Right lung (tissue), 5 donors: Measurements from ENCODE around the gene RTKN2. TPM values are rescaled to one million over a fixed set of nuclear protein-coding genes. Genes with fewer than 3 reads are reported as not detected.
"Not testable (repeated sequence)": the region's sequence is repeated elsewhere in the genome, so short reads cannot be mapped to it uniquely, and the experiment has no call there.

Experiments
- DNase-seq, 2 donors: peaks; one replicate each; pipeline ENCODE4 v3.0.0-alpha.2; 2013
- polyA plus RNA-seq, 5 donors: library from polyadenylated mRNA; unstranded; fragments of 120-200 nt; gene quantifications; one replicate each; pipeline versions ENCODE4 v1.2.1 to v1.2.3, GENCODE V29; 2013; ENCODE audit warnings: inconsistent platforms in 1 of 5, low replicate concordance in 1 of 5; ENCODE audit not compliant: insufficient read length in 5 of 5, insufficient read depth in 1 of 5

The RTKN2 gene
- polyA plus RNA-seq, 5 donors, result 6.0 to 26.0 (median 12.9) TPM

GRCh38 chr10:62264126-62264525 is 4.5 kb downstream of the RTKN2 start:
- no peak for DNase-seq

DNA sequence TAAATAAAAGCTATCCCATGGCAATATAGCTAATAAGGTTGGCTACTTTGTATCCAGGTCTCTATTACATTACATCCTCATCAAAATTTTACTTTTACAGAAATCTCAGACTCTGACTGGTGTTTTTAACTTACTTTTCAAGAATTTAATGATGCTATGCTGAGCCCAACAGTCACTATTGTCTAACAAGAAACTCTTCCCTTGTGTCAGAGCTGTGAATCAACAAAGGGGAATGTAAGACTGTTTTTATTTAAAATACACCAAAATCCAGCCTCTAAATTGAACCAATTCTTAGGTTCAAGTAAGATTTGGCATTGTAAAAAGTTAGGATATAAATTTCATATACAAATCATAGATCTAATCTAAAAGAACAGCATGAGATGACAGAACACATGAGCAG is 7.0 kb downstream of the RTKN2 start:
- no peak for DNase-seq

DNA sequence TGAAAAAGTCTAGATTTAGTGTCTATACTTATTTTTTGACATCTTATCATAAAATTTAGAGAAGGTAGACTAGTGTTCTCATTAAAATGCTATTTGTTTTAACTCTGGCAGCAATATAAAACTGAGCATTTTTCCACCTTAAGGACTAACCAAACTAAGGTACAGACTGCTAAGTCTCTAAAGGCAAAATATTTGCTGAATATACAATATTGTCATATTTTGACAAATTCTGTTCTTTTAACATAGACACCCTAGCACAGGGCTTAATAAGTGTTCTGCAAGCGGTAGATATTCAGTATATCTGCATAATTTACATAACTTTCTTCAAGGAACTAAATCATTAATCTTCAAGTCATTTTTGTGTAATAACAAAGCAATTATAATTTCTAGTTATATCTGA is 8.6 kb downstream of the RTKN2 start:
- no peak for DNase-seq

DNA sequence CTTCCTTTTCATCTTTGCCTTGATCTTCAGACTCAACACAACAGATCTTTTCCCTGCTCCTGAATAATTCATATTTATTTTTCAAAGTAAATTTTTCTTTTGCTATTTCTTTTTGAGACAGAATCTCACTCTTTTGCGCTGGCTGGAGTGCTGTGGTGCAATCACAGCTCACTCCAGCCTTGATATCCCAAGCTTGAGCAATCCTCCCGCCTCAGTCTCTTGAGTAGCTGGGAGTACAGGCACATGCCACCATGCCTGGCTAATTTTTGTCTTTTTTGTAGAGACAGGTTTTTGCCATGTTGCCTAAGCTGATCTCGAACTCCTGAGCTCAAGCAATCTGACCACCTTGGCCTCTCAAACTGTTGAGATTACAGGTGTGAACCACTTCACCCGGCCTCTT is 9.2 kb downstream of the RTKN2 start:
- no peak for DNase-seq

DNA sequence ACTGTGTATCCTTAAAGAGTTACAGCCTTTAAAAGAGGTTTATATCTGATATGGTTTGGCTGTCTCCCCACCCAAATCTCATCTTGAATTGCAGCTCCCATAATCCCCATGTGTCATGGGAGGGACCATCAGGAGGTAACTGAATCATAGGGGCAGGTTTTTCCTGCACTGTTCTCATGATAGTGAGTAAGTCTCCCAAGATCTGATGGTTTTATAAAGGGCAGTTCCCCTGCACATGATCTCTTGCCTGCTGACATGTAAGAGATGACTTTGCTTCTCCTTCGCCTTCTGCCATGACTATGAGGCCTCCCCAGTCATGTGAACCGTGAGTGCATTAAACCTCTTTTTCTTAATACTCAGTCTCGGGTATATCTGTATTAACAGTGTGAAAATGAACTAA is 9.7 kb downstream of the RTKN2 start:
- DNase-seq, result no peak

GRCh38 chr10:62253704-62254103 is 14.9 kb downstream of the RTKN2 start:
- no peak for DNase-seq

GRCh38 chr10:62252051-62252450 is 16.6 kb downstream of the RTKN2 start:
- no peak for DNase-seq

GRCh38 chr10:62250594-62251198 is 17.9 kb downstream of the RTKN2 start:
- DNase-seq, result no peak

DNA sequence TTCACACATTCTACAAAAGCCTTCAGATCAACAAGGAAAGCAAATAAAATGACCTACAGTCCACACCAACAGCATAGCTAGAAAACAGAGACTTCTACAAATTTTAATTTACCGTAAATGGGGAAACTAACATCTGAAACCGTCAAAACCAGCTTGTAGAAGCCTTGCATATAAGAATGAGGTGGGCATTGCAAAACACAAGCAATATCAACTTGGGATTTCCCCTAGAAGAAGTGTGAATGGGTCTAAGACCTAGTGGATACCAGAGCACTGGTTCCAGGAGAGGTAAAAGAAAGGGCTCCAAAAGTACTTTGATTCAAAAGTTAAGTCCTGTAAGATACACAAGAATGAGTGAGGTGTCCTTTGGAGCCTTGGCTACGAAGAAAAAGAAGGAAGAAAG is 18.7 kb downstream of the RTKN2 start:
- no peak for DNase-seq

DNA sequence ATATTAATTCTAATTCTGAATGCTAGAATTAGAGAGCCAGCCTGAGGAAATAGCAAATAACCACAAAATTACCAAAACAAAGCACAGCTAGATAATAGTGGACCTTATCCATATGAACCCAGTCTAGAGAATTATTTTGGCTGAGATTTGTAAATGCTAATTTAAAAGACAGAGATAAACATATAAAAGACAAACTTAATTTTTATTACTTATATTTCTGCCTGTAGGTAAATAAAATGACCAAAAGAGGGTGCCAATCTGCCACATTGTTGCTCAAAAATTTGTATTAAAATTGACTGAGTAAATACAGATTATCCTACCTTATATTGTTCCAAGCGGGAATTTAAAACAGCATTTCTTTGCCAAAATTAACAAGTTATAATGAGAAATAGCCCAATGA is 20.2 kb downstream of the RTKN2 start:
- no peak for DNase-seq

DNA sequence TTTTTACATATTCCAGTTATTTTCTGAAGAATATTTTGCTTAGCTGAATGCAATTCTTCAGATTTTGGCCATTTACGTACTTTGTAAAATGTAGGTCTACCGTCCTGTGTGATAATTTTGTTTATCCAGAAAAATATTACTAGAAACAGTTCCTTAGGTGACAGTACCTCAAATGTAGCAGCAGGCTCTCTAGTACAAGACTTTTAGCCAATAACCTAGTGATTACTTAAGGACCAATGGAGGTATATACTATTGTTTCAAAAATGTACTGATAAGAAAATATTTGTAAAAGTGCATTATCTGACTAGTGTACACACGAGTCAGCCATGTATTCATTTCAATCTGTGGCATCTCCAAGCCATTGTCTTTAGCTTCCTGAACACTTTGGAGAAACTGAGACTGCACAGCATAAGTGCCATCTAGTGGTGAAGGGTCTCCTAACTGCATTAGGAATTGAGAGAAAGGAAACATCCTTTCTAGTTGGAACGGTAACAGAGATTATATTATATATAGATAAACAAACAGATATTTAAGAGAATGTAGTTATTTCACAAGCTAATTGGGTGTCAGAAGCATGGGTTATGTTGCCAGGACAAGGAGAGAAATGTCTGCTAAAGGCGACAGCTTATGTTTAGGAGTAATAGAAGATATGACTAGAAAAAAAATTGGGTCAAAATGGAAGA is 23.7 kb downstream of the RTKN2 start:
- DNase-seq, result peak; percentile 80 to 81

DNA sequence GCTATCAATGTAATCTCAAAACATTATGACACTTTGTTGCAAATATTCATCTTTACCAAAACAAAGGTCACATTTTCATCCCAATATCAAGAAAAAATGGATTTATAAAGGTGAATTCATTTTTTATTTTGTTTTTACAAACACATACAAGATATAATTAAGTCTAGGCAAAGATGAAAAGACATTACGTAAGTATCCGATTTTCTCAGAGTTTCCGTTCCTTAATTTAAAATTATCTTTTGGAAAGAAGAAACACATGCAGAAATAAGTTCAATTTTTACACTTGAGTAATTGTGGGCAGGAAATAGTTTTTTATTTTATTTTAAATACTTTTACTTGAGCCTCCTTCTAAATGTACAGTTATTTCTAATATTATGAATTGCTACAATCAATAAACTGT is 24.6 kb downstream of the RTKN2 start:
- no peak for DNase-seq

- DNase-seq, result no peak
These were observed 25.0 kb downstream of the RTKN2 start for GRCh38 chr10:62243647-62243997.

DNA sequence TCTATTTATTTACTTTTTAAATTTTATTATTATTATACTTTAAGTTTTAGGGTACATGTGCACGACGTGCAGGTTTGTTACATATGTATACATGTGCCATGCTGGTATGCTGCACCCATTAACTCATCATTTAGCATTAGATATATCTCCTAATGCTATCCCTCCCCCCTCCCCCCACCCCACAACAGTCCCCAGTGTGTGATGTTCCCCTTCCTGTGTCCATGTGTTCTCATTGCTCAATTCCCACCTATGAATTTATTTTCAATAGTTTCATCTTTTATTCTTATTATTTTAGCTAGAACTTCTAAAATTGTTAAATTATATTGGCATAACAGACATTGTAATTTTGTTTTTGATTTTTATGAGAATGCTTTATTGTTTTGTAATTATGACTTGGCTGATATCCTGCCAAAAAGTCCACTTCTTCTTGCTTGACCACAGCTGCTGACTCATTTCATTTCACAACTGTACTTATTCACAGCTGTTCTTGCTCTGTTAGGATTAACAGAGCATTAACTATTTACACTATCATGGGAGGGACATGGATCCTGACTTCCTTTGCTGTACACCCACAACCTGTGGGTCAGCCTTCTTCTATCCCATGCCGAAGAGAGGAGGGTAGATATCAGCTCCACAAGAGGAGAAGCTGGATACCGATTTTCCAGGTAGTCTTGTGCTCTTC is 25.5 kb downstream of the RTKN2 start:
- DNase-seq, result peak; percentile 68 to 71

- DNase-seq, result not testable (repeated sequence)
These were observed 27.1 kb downstream of the RTKN2 start for GRCh38 chr10:62241521-62241920.

GRCh38 chr10:62239994-62240393 is 28.6 kb downstream of the RTKN2 start:
- DNase-seq, result no peak

GRCh38 chr10:62238880-62239279 is 29.8 kb downstream of the RTKN2 start:
- DNase-seq, result no peak

DNA sequence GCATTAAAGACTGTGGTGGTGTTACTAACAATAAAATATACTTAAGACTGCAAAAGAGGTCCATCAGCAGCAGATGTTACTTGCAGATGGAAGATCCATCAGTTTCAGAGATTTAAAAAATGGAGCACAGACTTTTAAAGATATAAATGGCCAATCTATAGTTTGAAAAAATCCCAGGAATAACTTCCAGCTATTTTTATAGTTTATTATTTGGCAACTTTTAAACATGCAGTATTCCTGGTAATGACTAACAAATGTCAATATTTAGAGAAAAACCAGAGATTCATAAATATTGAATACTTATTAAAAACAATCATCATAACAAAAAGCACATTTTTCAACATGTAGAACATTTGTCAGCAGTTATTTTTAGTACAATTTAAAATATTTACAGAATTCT is 30.7 kb downstream of the RTKN2 start:
- DNase-seq, result no peak

GRCh38 chr10:62237506-62237905 is 31.1 kb downstream of the RTKN2 start:
- DNase-seq, result no peak

DNA sequence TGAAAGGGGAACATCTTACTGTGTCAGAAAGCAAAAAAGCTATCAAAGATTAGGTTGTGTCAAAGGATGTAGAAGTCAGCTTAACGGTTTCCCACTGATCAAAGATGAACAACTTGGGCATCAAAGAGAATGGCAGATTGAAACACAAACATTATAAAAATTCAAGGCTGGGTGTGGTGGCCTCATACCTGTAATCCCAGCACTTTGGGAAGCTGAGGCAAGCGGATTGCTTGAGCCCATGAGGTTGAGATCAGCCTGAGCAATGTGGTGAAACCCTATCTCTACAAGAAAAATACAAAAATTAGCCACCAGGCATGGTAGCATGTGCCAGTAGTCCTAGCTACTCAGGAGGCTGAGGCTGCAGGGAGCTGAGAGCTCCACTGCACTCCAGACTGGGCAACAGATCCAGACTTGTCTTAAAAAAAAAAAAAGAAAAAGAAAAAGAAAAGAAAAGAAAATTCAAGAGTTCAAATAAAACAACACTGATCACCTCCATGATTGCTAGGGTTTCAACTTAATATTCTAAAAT is 34.5 kb downstream of the RTKN2 start:
- no peak for DNase-seq

GRCh38 chr10:62233356-62234076 is 35.1 kb downstream of the RTKN2 start:
- no peak for DNase-seq

- DNase-seq, result no peak
These were observed 36.8 kb downstream of the RTKN2 start for GRCh38 chr10:62231805-62232204.

DNA sequence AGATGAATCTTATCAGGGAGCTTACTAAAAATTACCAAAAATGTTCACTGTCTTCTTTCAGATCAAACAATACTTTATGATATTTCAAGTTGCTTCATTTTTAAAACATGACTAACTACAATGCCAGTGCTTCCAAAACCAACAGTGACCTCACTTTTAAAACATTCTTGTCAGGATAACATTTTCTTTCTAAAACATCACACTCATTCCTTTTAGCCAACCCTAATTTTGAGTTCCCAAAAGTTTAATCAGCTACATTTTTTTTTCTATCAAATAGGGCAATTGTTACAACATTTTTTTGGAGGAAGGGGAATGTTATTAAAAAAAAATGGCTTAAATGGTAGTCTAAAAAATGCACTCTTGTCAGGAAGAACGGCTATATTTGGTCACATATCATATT is 37.3 kb downstream of the RTKN2 start:
- no peak for DNase-seq
